Common myeloid progenitor, CD34-positive (primary cell): ENCODE results near the gene VARS1.

Source experiments
- CTCF ChIA-PET: fragments of 350-600 bp; sonication (Branson Sonifier 250); formaldehyde crosslinking; loops from one replicate; lab custom pipeline; 2021; ENCODE audit warnings: antibody characterized with exemption; lab: Charles Lee
- POLR2A ChIA-PET: fragments of 350-600 bp; sonication (Branson Sonifier 250); formaldehyde crosslinking; loops from one replicate; lab custom pipeline; 2021; ENCODE audit warnings: antibody characterized with exemption; lab: Charles Lee
- DNase-seq, 3 donors: peaks; one replicate each; pipeline versions ENCODE4 v3.0.0 to v3.0.0-alpha.2; 2013
- H3K27ac ChIP-seq, 2 experiments: 1 replicate in 1 of 2; 2 replicates in 1 of 2; pipeline ENCODE4 v1.7.0; 2013; ENCODE audit warnings: inconsistent platforms in 2 of 2, low read length in 2 of 2, mild to moderate bottlenecking in 2 of 2, low read depth in 1 of 2, moderate library complexity in 1 of 2; ENCODE audit not compliant: severe bottlenecking in 2 of 2, insufficient read depth in 1 of 2, poor library complexity in 1 of 2
- H3K27me3 ChIP-seq, 5 experiments: replicated peaks in 2 of 5; 1 replicate in 3 of 5; 2 replicates in 2 of 5; pipeline versions ENCODE4 v1.6.1 to v1.7.0; 2013; ENCODE audit warnings: low read length in 4 of 5, mild to moderate bottlenecking in 2 of 5, moderate library complexity in 2 of 5, inconsistent platforms in 1 of 5; ENCODE audit not compliant: insufficient read depth in 5 of 5, control insufficient read depth in 4 of 5
- H3K36me3 ChIP-seq, 4 experiments: 1 replicate in 2 of 4; 2 replicates in 2 of 4; pipeline versions ENCODE4 v1.6.1 to v1.7.0; 2013; ENCODE audit warnings: low read length in 3 of 4, control low read depth in 1 of 4, mild to moderate bottlenecking in 1 of 4; ENCODE audit not compliant: control insufficient read depth in 4 of 4, insufficient read depth in 4 of 4
- H3K4me1 ChIP-seq, 4 experiments: 1 replicate in 3 of 4; 2 replicates in 1 of 4; pipeline versions ENCODE4 v1.6.1 to v1.7.1; 2013; ENCODE audit warnings: low read length in 3 of 4, mild to moderate bottlenecking in 3 of 4, control low read depth in 1 of 4, inconsistent platforms in 1 of 4, moderate library complexity in 1 of 4; ENCODE audit not compliant: control insufficient read depth in 4 of 4, insufficient read depth in 4 of 4; ENCODE audit errors: control extremely low read depth in 1 of 4
- H3K4me3 ChIP-seq, 7 experiments: 1 replicate in 4 of 7; 2 replicates in 3 of 7; pipeline versions ENCODE4 v1.5.1 to v1.7.0; 2013; ENCODE audit warnings: mild to moderate bottlenecking in 7 of 7, low read length in 6 of 7, moderate library complexity in 6 of 7, inconsistent platforms in 2 of 7, low read depth in 2 of 7, control low read depth in 1 of 7; ENCODE audit not compliant: insufficient read depth in 4 of 7, control insufficient read depth in 1 of 7; ENCODE audit errors: extremely low read depth in 1 of 7
- H3K9me3 ChIP-seq, 5 experiments: 1 replicate in 4 of 5; 2 replicates in 1 of 5; pipeline versions ENCODE4 v1.6.1 to v1.7.1; 2013; ENCODE audit warnings: low read length in 4 of 5, mild to moderate bottlenecking in 2 of 5, inconsistent platforms in 1 of 5, low read depth in 1 of 5, moderate library complexity in 1 of 5; ENCODE audit not compliant: control insufficient read depth in 4 of 5, insufficient read depth in 2 of 5; ENCODE audit errors: control extremely low read depth in 1 of 5
- WGBS: methylation state at CpG from one replicate; pipeline ENCODE4 v1.1.5; 2013; ENCODE audit not compliant: insufficient coverage; 5-methylcytosine and 5-hydroxymethylcytosine counted together

The VARS1 gene

DNA sequence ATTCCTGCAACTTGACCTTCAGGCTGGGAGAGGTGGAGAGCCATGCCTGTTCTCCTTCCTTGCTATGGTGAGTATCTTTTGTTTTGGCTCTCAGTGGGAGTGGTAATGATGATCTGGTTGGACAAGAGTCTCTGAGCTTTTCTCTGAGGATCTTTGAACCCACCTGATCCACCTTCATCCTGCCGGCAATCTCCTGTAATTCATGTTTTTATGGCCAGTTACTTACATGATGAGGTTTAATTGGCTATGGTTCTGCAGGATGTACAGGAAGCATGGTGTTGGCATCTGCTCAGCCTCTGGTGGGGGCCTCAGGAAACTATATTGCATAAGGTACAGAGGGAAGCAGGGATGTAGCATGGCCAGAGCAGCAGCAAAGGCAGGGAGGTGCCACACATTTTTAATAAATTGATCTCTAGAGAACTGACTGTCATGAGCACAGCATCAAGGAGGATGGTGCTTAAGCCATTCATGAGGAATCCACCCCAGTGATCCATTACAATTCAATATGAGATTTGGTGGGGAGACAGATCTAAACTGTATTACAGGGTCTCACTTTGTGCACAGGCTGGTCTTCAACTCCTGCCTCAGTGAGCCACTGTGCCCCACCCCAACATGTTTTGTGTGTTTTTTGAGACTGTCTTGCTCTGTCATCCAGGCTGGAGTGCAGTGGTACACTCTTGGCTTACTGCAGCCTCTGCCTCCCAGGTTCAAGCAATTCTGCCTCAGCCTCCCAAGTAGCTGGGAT is 42.0 kb upstream of the VARS1 start:
- H3K27ac ChIP-seq = peak overlapping the region; percentile 98 to 99
- H3K36me3 ChIP-seq = peaks cover 10 to 47% (median 35%) of the 10 kb centered on the region in 4 experiments
- ChIA-PET CTCF (interaction anchor here (0.8 to 2.4 kb wide), 10 partner anchors 10 to 158 kb away, joined by 3 to 7 read pairs (median 4); partner anchors contain the start of gene LSM2), POLR2A (interaction anchor here (1.2 to 3.5 kb wide), 3 partner anchors 11 to 25 kb away, joined by 3 to 18 read pairs (median 9); partner anchors contain the start of genes HSPA1B and NEU1)
- H3K27me3 ChIP-seq = no peaks in the 10 kb centered on the region
- DNase-seq = peak in 1 of 3 donors; percentile 38
- no peaks in the 10 kb centered on the region for H3K9me3 ChIP-seq
- H3K4me1 ChIP-seq = peaks cover 27 to 53% (median 50%) of the 10 kb centered on the region in 4 experiments
- no CpG with 5 or more reads among the region's 1 CpG for WGBS
- peak overlapping the region in 6 of 7 experiments; percentile 57 to 99 (median 89) for H3K4me3 ChIP-seq

DNA sequence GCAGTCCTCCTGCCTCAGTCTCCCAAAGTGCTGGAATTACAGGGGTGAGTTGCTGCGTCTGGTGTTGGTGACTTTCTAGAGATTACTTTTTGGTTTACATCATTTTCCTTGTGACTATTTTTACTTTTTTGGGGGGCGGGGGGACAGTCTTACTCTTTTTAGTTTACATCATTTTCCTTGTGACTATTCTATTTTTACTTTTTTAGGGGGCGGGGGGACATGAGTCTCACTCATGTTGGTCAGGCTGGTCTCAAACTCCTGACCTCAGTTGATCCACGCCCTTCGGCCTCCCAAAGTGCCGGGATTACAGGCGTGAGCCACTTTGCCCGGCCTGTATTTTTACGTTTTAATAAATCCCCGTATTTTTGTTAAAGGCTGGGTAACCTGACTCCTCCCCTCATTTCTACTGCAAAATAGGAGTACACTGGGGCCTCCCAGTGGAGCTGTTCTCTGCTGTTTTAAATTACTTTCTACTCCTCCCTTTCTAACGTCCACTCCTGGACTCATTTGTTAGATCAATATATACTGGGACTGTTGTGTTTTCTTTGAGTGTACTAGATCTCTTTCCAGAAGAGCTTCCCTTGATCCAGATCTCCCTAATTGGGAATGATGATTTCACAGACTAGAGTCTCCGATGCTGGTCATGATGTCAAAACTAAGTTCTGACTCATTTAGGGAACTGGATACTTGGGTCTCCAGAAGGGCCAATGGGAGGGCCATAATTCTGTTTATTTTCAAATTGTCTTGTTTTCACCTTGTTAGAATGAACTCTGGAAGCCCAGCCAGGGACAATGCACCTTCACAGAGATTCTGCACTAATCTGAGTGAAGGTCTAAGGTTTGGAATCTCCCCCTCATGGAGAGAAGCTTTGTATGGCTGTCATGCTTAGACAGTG is 41.2 kb upstream of the VARS1 start:
- Histone ChIP-seq H3K36me3 (peaks cover 10 to 47% (median 34%) of the 10 kb centered on the region in 4 experiments), H3K27me3 (no peaks in the 10 kb centered on the region), H3K4me3 (peak overlapping the region in 6 of 7 experiments; percentile 58 to 99 (median 89)), H3K4me1 (peaks cover 27 to 58% (median 51%) of the 10 kb centered on the region in 4 experiments), H3K27ac (peak overlapping the region; percentile 98 to 99), H3K9me3 (no peaks in the 10 kb centered on the region)
- WGBS = 30% methylated on average over 9 of the region's 12 CpGs
- ChIA-PET CTCF (interaction anchor here (0.6 to 2.4 kb wide), 7 partner anchors 11 to 155 kb away, joined by 3 to 7 read pairs (median 4); partner anchors contain the start of gene LSM2), POLR2A (interaction anchor here (1.2 to 3.5 kb wide), 3 partner anchors 10 to 26 kb away, joined by 3 to 18 read pairs (median 9); partner anchors contain the start of genes HSPA1B and NEU1)
- peak in 2 of 3 donors; percentile 52 to 58 for DNase-seq

- 27% methylated on average over 14 of the region's 14 CpGs for WGBS
- Histone ChIP-seq H3K27me3 (no peaks in the 10 kb centered on the region), H3K27ac (peak overlapping the region; percentile 98 to 99), H3K4me3 (peak overlapping the region; percentile 13 to 99 (median 85)), H3K36me3 (peaks cover 10 to 47% (median 31%) of the 10 kb centered on the region in 4 experiments), H3K9me3 (no peaks in the 10 kb centered on the region), H3K4me1 (peaks cover 31 to 65% (median 56%) of the 10 kb centered on the region in 4 experiments)
- ChIA-PET CTCF (interaction anchor here (0.6 to 2.4 kb wide), 4 partner anchors 12 to 111 kb away, joined by 3 to 7 read pairs (median 4); partner anchors contain the start of gene LSM2), POLR2A (interaction anchor here (0.6 to 3.5 kb wide), 2 partner anchors 27 to 135 kb away, joined by 3 to 18 read pairs; partner anchors contain the start of gene NEU1)
- DNase-seq = no peak
These were observed 40.5 kb upstream of the VARS1 start for GRCh38 chr6:31836047-31836473.

- ChIA-PET CTCF (interaction anchor here (0.5 to 2.4 kb wide), 5 partner anchors 13 to 123 kb away, joined by 3 to 10 read pairs (median 4); no protein-coding TSS in a partner anchor), POLR2A (interaction anchor here (0.6 to 3.5 kb wide), 4 partner anchors 22 to 48 kb away, joined by 5 to 18 read pairs (median 6); partner anchors contain the start of gene NEU1)
- H3K27ac ChIP-seq = peak overlapping the region; percentile 98 to 99
- H3K4me1 ChIP-seq = peaks cover 36 to 70% (median 61%) of the 10 kb centered on the region in 4 experiments
- no peaks in the 10 kb centered on the region for H3K9me3 ChIP-seq
- no peaks in the 10 kb centered on the region for H3K27me3 ChIP-seq
- 0% methylated on average over 49 of the region's 59 CpGs for whole genome bisulfite sequencing
- peak overlapping the region; percentile 72 to 99 (median 92) for H3K4me3 ChIP-seq
- DNase-seq = peak; percentile 80 to 86 (median 82)
- H3K36me3 ChIP-seq = peaks cover 8 to 38% (median 20%) of the 10 kb centered on the region in 4 experiments
These were observed 39.1 kb upstream of the VARS1 start for GRCh38 chr6:31834367-31835250.

DNA sequence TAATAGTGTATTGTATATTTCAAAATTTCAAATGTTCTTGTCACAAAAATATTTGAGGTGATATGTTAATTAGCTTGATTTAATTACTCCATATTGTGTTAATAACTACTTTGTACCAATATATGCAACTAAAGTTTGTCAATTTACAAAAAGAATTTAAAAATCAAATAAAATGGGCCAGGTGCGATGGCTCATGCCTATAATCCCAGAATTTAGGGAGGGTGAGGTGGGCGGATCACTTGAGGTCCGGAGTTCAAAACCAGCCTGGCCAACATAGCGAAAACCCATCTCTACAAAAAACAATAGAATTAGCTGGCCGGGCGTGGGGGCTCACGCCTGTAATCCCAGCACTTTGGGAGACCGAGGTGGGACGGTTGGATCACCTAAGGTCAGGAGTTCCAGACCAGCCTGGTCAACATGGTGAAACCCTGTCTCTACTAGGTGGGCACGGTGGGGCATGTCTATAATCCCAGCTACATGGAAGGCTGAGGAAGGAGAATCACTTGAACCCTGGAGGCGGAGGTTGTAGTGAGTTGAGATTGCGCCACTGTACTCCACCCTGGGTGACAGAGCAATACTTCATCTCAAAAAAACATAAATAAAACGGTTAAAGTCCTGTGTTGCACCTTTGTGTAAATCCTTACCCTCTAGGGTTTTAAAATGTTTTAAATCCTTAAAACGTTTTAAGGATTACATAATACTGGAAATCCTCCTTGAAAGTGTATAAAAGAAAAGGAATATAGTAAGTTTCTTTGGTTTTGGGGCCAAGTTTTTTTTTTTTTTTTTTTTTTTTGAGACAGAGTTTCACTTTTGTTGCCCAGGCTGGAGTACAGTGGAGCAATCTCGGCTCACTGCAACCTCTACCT is 36.0 kb upstream of the VARS1 start:
- no peaks in the 10 kb centered on the region for H3K9me3 ChIP-seq
- WGBS = 89% methylated on average over 9 of the region's 15 CpGs
- CTCF ChIA-PET = interaction anchor here (0.7 to 2.9 kb wide), 23 partner anchors 12 to 283 kb away, joined by 3 to 13 read pairs (median 4); partner anchors contain the start of genes ABHD16A, CLIC1, DDAH2 and VARS1
- peak in 1 of 3 donors; percentile 36 for DNase-seq
- H3K27me3 ChIP-seq = no peaks in the 10 kb centered on the region
- peak overlapping the region in 5 of 7 experiments; percentile 68 to 85 (median 77) for H3K4me3 ChIP-seq
- H3K27ac ChIP-seq = peak overlapping the region in 1 of 2 experiments; percentile 89
- peaks cover 0 to 7% (median 0%) of the 10 kb centered on the region in 4 experiments for H3K36me3 ChIP-seq
- peaks cover 27 to 51% (median 41%) of the 10 kb centered on the region in 4 experiments for H3K4me1 ChIP-seq
- POLR2A ChIA-PET = interaction anchor here (0.6 to 3.3 kb wide), 4 partner anchors 41 to 363 kb away, joined by 4 to 12 read pairs (median 6); partner anchors contain the start of genes DDAH2 and MPIG6B
